ENCODE data around the gene CCP110.

DNA sequence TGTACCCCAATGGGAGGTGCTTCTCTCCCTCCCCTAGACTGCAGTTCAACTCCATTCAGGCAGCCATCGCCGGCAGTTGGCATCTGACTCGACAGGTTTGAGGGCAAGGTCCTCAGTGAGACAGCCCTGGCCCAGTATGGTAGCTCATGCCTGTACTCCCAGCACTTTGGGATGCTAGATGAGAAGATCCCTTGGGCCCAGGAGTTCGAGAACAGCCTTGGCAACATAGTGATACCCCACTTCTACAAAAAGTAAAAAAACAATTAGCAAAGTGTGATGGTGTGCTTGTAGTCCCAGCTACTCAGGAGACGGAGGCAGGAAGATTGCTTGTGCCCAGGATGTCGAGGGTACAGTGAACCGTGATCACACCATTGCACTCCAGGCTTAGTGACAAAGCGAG lies 43.8 kb downstream of the CCP110 start:
- TF ChIP-seq, protein P1, sequence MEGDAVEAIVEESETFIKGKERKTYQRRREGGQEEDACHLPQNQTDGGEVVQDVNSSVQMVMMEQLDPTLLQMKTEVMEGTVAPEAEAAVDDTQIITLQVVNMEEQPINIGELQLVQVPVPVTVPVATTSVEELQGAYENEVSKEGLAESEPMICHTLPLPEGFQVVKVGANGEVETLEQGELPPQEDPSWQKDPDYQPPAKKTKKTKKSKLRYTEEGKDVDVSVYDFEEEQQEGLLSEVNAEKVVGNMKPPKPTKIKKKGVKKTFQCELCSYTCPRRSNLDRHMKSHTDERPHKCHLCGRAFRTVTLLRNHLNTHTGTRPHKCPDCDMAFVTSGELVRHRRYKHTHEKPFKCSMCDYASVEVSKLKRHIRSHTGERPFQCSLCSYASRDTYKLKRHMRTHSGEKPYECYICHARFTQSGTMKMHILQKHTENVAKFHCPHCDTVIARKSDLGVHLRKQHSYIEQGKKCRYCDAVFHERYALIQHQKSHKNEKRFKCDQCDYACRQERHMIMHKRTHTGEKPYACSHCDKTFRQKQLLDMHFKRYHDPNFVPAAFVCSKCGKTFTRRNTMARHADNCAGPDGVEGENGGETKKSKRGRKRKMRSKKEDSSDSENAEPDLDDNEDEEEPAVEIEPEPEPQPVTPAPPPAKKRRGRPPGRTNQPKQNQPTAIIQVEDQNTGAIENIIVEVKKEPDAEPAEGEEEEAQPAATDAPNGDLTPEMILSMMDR (IDR thresholded peaks at IDR 0.05), result no peak
- TF ChIP-seq EZH2 (IDR thresholded peaks at IDR 0.05), result no peak
- TF ChIP-seq EZH2phosphoT487 (IDR thresholded peaks at IDR 0.05), result no peak
